GM12892 (cell line): ENCODE data around the gene FOXO3.
A peak's percentile ranks its signal among the peaks of the same experiment; 100 is the strongest.

Source experiments
- DNase-seq: peaks from one replicate; pipeline ENCODE4 v3.0.0; 2011; ENCODE audit not compliant: insufficient read length
- FAIRE-seq: peaks from 2 replicates; lab custom pipeline; 2011; peaks lifted over from hg19 to GRCh38; lab: Jason Lieb, UNC
- POLR2A ChIP-seq: IDR thresholded peaks from 2 replicates; pipeline ENCODE4 v1.6.1; 2011; ENCODE audit warnings: low read depth, low read length, control low read depth
- POLR2AphosphoS5 ChIP-seq: IDR thresholded peaks from 2 replicates; pipeline ENCODE4 v1.6.1; 2011; ENCODE audit warnings: low read depth, low read length, control low read depth
- TAF1 ChIP-seq: IDR thresholded peaks from 2 replicates; pipeline ENCODE4 v1.6.1; 2011; ENCODE audit warnings: low read depth, mild to moderate bottlenecking, control low read depth, low read length, borderline replicate concordance

The FOXO3 gene

GRCh38 chr6:108565893-108566292 is 5.2 kb downstream of the FOXO3 start:
- TF ChIP-seq TAF1 = no peak
- no peak for TF ChIP-seq POLR2AphosphoS5
- no peak for TF ChIP-seq POLR2A
- FAIRE-seq = peak; percentile 84
- no peak for DNase-seq

DNA sequence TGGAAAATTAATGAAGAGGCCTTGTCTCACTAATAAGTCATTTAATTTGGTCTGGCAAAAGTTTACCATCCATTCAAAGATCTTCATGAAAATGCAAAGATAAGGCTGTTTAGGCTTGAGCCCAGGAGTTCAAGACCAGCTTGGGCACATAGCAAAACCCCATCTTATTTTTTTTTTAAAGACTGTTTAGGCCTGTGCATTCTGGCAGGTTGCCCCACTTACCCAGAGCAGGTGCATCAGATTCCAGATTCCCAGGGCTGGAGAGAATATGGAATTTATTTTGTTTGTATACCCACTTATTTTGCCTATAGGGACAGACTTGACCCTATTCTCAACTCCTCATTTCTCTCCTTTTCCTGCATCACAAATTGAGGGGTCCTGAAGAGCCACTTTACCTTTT is 5.7 kb downstream of the FOXO3 start:
- DNase-seq (no peak), FAIRE-seq (no peak)
- TF ChIP-seq TAF1 (no peak), POLR2A (no peak), POLR2AphosphoS5 (no peak)

- DNase-seq (no peak), FAIRE-seq (no peak)
- TF ChIP-seq POLR2A (no peak), TAF1 (no peak), POLR2AphosphoS5 (no peak)
Observed at GRCh38 chr6:108568101-108568500, 7.4 kb downstream of the FOXO3 start.

DNA sequence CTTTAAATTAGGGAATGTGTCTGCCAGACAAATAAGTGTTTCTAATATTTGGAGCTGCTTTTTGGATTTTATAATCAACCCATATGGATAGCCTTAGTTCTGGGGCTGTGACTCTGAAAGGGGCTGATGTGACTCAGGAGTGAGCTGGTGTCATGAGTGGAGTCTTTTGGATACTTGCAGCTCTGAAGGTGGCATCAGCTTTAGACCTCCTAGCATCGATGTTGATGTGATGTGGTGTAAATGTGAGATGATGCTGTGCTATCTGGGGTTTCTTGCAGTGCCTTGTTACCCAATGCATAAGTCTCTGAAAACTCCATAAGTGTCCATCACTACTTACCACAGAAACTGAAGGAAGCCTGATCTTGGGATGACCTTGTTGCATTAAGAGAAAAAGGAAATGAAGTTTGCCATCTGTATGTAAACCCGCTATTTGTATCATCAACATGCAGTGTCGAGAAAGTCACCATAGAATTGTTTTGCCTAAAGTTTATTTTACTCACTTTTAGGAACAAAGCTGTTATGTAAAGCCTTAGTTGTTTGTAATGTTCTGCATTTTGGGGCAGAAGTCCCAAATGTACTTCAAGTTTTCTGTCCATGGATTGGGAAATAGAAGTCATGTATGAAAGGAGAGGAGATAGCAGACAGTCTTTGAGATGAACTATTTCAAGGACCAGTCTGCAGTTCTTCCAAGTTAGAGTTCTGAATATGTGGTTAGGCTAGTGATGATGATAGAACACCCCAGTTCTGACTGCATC is 8.0 kb downstream of the FOXO3 start:
- TF ChIP-seq TAF1 (no peak), POLR2A (no peak), POLR2AphosphoS5 (no peak)
- no peak for FAIRE-seq
- DNase-seq = no peak

DNA sequence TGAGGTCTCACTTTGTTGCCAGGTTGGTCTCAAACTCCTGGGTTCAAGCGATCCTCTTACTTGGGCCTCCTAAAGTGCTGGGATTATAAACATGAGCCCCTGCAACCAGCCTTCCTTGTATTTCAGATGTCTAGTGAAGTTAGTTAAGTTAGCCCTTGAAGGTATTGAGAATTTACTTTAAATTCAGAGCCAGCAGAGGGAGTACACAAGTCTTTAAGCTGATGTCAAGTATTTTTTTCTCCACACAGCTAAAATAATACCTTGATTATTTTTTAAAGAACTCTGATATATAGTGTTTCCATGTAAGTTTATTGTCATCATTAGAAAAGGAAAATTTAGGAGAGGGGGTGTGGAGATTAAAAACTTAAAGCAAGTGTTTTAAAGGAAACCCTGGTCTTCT is 9.8 kb downstream of the FOXO3 start:
- DNase-seq = no peak
- FAIRE-seq = no peak
- no peak for TF ChIP-seq POLR2A
- TF ChIP-seq POLR2AphosphoS5 = no peak
- no peak for TF ChIP-seq TAF1

- TF ChIP-seq POLR2AphosphoS5 (no peak), TAF1 (no peak), POLR2A (no peak)
- DNase-seq = no peak
- FAIRE-seq = no peak
Observed at GRCh38 chr6:108574457-108575141, 13.9 kb downstream of the FOXO3 start.

DNA sequence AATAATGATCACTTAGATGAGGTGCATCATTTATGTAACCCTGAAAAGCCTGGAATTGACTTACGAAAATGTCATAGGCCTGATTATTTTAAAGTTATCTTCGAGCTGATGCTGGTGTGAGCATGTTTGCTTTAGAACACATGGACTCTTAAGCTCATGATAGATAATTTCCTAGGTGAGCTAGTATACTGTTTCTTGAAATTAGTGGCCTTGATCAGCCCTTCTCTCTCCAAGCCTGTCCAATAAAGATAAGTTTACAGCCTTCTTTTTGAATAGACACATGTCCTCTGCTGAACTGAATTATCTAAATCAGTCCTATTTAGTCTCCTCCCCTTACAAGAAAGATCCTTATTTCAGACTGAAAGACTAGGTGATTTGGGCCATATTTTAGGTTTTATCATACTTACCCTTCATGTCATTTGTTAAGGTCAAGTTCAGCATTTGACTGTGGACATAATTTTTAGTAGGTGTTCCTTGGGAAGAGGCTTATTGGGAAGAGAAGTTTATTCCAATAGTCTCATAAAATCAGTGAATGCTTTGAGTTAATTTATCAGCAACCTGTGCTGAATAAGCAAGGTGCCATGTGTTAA is 15.3 kb downstream of the FOXO3 start:
- DNase-seq (no peak), FAIRE-seq (no peak)
- TF ChIP-seq POLR2A (no peak), TAF1 (no peak), POLR2AphosphoS5 (no peak)

- FAIRE-seq (no peak), DNase-seq (no peak)
- no peak for TF ChIP-seq POLR2AphosphoS5
- TF ChIP-seq TAF1 = no peak
- TF ChIP-seq POLR2A = no peak
Observed at GRCh38 chr6:108576709-108577108, 16.0 kb downstream of the FOXO3 start.

- FAIRE-seq (no peak), DNase-seq (no peak)
- no peak for TF ChIP-seq TAF1
- TF ChIP-seq POLR2AphosphoS5 = no peak
- TF ChIP-seq POLR2A = no peak
Observed at GRCh38 chr6:108578166-108578565, 17.4 kb downstream of the FOXO3 start.

- FAIRE-seq (no peak), DNase-seq (no peak)
- TF ChIP-seq POLR2AphosphoS5 (no peak), POLR2A (peak; percentile 22; the same call in 1 of the 2 replicates)
Observed at GRCh38 chr6:108578595-108579327, 18.0 kb downstream of the FOXO3 start.

- TF ChIP-seq POLR2AphosphoS5 (no peak), TAF1 (no peak), POLR2A (no peak)
- DNase-seq (no peak), FAIRE-seq (no peak)
Observed at GRCh38 chr6:108579328-108579721, 18.6 kb downstream of the FOXO3 start.

DNA sequence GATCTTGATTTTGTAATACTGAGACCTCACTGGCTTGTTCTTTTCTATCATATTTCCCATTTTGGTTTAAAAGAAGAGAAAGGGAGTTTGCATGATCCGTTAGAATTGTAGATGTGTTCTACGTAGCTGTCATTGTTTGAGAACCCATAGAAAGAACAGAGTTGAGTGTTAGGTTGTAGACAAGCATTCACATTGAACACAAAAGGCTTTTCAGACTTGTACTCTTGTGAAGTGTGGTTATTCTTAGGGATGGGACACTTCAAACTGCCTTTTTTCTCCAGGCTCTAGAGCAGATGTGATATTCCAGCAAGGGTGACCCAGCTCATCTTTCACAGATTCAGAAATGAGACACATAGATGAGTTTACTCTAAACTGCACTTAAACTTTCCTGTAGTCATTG is 19.9 kb downstream of the FOXO3 start:
- DNase-seq (no peak), FAIRE-seq (no peak)
- TF ChIP-seq POLR2A (no peak), TAF1 (no peak), POLR2AphosphoS5 (no peak)
